GM18867 (cell line): ENCODE measurements around the gene TBC1D21.

ENCODE experiments used
- ATAC-seq: cut with Tn5 transposase; IDR thresholded peaks from one replicate; pipeline ENCODE4 v1.9.1; 2021; ENCODE audit warnings: mild to moderate bottlenecking, moderate library complexity; ENCODE audit not compliant: unreplicated experiment

TBC1D21 gene

DNA sequence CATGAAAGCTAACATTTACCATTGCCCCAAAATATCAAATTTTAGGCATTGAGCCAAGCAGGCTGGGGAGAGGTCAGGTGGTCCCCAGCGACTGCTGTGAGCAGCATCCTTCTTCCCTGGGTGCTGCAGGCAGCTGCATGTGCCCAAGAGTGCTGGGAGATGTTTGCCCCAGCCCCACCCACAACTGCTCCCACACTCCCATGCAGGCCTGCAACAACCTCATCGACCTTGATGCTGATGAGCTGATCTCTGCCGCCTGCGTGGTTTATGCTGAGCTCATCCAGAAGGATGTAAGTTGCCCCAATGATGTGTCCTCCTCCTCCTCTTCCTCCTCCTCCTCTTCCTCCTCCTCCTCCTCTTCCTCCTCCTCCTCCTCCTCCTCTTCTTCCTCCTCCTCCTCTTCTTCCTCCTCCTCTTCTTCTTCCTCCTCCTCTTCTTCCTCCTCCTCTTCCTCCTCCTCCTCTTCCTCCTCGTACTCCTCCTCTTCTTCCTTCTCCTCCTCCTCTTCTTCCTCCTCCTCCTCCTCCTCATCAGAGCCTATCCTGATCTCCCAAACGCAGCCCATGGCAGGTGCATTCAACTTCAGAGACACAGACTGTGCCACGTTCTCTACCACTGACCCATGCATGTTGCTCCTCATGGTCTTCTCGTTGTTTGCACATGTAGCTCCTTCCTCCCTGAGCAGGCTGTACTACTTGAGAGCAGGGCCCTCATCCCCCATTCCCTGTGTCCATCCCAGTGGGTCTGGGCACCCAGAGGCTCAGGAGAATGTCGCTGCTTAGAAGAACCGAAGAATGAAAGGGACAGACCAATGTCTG lies 15.1 kb downstream of the TBC1D21 start:
- ATAC-seq = no peak

DNA sequence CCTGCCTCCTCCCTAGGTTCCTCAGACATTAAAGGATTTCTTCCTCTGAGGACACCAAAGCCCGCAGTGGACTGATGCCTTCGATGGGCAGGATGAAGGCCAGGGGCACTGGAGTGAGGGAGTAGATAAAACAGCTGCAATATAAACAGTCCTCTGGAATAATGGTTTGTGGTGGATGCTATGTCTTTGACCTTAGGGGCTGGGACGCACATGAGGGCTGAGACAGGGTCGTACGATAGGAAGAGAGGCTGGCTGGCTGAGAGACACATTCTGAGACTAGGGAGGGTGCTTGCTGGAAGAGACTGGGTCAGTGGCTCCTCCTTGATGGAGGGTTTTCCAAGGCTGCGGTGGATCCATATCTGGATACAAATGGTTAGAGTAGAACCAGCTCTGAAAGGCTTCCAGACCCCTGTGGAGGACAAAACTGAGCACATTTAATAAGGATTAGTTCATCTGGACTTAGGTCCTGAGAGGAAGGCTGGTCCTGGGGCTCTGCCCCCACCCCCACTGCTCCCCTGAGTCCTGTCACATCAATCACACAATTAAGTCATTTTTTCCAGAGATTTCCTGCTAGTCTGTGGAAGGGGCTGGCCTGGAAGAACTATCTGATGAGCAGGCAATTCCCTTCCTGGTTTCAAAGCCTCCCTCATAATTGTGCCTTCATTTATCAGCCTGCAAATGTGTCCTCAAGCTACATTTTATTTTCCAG lies 15.8 kb downstream of the TBC1D21 start:
- ATAC-seq = no peak

DNA sequence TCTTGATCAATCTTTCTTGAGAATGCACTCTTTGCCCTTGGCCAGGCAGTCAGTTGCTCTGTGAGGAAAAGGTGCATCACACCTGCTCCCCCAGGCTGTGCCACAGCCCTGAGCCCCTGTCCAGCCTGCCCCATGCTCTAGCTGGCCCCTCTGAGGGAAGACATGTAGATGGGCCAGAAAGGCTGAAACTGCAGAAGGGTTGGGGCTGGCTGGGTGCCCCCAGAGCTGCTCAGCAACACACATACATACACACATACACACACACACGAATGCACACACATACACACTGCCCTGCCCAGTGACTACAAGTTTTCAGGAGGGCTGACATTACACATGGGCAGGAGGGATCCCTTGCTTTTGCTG lies 16.4 kb downstream of the TBC1D21 start:
- ATAC-seq = no peak

DNA sequence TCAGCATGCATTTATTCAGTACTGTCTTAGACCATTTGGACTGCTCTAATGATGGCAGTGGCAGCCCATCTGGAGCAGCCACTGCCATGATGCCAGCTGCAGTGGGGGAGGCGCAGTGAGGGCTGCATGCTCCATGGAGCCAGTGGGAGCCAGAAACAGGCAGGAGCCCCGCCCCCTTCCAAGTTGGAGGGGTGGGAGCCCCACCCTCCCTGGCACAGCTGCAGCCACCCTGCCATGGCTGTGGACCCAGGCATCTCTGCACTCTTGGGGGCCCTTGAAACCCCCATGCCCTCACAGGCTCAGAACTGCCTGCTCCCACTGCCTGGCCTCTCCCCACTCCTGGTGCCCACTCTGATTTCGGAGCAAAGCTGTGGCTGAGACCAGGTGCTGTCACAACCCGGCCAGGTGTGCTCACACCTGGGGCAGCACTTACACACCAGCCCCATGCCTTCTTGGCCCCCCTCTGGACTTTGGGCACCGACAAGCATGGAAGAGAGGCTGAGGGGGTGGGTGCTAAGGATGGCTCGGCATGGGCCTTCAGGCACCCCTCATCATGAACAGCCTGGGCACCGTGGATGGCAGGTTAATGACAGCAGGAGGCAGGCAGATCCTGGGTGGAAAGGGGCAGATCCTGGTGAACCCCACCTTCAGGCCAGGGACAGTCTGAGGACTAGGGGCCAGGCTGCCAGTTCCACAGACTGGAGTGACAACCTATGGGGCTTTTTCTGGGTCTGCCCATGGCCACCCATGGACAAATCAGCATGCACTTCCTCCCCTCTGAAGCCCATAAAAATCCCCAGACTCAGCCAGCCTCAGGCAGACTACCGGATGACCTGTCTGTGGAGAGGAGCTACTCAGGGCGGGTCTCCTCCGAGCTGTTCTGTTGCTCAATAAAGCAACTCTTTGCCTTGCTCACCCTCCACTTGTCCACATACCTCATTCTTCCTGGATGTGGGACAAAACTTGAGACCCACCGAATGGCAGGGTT lies 18.3 kb downstream of the TBC1D21 start:
- no peak for ATAC-seq

DNA sequence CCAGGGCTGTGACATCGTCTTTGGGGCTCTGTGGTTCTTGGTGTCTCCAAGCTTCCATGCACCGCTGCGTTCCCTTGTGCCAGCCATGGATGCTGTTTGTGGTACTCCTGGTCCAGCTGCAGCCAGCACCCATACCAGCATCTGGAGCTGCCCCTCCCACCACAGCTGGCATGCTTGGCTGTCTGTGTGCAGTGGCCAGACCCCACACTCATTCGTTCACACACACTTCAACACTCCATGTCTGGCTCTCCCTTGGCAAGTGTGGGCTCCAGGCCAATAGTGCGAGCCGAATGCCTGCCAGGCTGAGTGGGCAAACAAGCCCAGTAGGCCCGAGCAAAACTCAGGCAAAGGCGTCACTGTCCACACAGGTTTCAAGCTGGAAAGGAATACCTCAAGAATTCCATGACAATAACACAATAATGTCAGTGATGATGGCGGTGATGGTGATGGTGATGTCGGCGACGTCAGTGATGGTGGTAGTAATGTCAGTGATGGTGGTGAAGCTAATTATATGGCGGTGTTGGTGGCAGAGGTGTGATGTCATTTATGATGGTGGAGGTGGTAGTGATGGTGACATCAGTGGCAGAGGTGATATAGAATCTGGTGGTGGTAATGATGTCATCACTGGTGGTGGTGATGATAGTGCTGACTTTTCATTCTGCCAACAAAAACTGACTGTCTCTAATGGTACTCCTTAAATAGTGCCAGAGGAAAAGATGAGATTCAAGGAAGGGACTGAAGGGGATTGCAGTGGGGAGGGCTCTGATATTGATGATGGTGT lies 19.3 kb downstream of the TBC1D21 start:
- no peak for ATAC-seq

GRCh38 chr15:73894133-73894814 lies 20.9 kb downstream of the TBC1D21 start:
- no peak for ATAC-seq

GRCh38 chr15:73897441-73898261 lies 24.3 kb downstream of the TBC1D21 start:
- ATAC-seq = no peak

DNA sequence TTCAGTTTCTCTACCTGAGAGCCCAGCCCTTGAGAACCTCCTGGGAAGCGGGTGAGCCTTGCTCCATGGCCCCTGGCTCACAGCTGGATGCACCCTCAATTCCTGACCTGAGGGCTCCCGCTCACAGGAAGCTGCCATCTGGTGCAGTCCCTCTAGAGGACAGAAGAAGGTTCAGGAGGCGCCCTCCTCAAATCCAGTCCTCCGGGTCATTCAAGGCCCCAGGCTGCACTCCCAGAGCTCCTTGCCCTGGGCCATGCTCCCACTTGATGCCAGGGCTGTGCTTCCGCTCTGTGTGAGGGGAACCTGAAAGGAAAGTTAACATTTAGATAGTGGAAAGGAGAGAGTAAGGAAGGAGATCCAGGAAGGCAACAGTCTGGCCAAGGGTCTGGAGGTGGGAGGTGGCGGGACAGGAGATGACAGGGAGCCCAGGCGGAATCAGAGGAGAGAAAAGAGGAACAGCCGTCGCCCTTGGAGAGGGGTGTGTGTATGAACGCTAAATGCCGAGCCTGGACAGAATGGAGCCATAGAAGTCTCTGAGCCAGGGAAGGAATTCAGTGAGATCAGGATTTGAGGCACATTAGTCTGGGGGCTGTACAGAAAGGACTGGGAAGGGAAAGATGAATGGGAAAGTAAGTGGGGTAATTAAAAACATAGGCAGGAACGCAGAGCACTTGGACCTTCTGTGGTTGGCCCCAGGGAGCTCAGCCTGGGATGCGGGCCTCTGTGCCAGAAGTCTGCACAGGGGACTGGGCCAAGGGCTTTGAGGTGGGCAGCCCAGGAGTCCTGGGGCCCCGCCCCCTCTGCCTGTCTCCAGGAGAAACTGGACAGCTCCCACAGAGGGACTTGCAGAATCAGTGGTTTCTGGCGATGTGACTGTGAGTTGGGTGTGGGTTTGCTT lies 26.1 kb downstream of the TBC1D21 start:
- no peak for ATAC-seq

- ATAC-seq = no peak
Measured at GRCh38 chr15:73900095-73900712, 26.8 kb downstream of the TBC1D21 start.

DNA sequence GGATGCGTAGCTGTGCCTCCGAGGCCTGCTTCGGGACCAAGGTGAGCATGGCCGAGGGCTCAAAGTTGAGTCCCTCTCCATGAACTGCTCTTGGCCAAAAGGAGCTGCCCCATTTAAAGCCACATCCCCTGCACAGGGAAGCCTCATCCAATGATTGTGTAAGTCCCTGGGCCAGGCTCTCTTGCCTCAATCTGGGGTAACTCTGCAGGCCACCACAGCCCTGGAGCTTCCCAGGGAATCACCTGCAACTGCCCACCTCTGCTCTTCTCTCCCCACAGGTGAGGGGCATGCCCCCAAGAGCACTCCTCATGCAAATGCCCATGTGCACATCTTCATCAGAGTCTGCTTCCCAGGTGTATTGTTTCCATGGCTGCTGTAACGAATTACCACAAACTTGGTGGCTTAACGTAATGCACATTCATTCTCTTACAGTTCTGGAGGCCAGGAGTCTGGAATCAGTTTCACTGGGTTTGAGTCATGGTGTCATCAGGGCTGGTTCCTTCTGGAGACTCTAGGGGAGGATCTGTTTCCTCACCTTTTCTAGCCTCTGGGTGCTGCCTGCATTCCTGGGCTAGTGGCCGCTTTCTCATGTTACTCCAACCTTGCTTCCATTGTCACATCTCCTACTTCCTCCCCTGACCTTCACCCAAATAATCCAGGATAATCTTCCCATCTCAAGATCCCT lies 27.9 kb downstream of the TBC1D21 start:
- no peak for ATAC-seq

DNA sequence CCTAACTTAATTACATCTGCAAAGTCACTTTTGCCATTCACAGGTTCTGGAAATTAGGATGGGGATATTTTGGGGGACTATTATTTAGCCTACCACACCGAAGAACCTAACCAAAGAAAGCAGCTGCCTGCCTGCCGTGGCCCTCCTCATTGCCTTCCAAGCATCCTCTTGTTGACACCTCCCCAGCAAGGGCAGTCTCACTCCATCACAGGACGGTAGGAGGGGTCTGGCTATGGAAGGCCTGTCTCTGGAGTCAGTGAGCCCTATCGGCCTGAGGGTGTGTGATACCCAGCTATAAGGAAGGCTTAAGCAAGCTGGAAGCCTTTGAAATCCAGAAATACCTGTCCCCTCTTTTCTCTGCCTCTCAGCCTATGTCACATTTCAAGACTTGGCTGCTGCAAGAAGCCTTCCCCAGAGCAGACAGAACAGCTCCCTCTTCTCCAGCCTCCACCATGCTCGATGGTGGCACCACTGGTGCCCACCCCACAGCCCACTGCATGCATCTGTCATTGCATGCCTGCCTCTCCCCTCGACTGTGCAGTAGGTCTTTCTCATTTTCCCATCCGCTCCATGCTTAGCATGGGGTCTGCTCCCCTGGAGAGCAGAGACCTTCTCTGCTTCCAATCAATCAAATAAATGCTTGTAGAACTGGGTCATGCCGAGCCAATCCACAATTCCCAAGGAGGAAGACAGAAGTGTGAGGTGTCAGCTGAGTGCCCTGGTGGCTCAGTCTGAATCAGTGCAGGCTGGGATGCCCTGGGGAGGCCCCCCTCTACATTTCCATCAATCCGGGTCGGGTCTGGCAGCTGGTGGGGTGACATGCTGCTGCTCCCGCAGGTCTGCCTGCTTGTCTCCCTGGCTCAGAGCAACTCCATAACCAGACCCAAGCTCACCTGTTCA lies 29.0 kb downstream of the TBC1D21 start:
- no peak for ATAC-seq

GRCh38 chr15:73904026-73904815 lies 30.9 kb downstream of the TBC1D21 start:
- no peak for ATAC-seq

DNA sequence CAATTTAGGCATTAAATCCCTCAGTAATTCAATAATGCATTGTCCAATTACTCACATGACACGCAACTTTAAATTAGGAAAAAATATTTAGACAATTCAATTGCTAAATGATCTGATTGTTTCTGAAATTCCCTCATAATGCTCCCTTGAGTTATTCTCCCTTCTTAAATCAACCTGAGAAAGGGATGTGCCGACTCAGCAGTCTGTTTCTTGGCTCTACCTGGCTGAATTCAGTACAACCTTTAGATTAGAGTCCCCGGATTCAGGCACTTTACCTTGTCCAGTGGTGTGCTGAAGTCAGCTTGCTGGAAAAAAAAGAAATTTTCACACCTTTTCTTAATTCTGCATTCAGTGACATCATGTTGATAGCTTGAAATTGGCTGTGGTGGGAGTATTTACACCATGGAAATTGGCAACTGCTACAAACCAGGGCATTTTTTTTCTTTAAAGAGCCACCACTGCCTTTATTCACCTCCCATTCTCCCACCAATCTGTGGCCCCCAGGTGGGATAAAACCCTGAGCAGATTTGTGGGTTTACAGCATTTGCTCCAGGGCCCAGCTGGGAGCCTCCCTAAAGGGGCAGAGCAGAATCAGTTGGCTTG lies 32.0 kb downstream of the TBC1D21 start:
- ATAC-seq = no peak

DNA sequence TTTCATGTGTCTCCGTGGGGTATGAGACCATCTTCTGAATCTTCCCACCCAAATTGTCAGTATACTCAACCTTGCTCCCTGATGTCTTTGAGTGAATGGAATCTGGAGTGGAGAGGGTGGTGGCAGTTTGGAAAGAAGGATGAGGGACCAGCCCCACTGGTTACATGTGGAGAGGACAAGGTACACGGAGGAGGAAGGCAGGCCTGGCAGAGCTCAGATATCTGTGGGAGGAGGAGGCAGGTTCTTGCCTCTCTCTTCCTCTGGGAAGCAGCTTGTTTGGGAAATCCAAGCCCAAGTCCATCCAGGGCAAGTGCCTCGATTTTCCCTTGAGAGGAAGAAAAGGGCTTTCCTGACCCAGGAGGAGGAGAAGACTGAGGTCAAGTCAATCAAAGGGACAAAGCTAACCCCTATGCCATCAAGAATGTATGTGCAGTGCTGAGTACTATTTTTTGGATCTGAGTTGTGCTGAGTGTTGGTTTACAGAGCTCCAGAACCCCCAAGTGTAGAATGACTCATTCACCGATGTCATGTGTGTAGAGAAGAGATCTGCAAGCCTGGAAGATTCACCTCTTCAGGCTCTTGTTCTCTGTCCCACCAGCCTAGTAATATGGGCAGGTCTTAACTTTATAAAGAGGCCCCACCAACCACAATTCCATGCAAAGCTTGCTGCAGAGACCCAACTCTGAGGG lies 33.1 kb downstream of the TBC1D21 start:
- ATAC-seq = no peak
